ENCODE results near the gene NPAS3.

- TF ChIP-seq POLR2A (IDR thresholded peaks at IDR 0.05; ENCODE audit: low read length) (no peak), GATA1 (IDR thresholded peaks at IDR 0.05; ENCODE audit: low read depth, low read length) (no peak)
These were observed 815.6 kb downstream of the NPAS3 start for GRCh38 chr14:33754261-33754660.

Data from erythroblast (primary cell).